GM12878 (cell line): Measurements from ENCODE around the gene DHDDS. TPM values are rescaled to one million over a fixed set of nuclear protein-coding genes. Genes with fewer than 3 reads are reported as not detected.

ENCODE experiments used
- ATAC-seq: fragments of 200-7000 bp; cut with Tn5 transposase; 3 replicates; pipeline ENCODE4 v1.9.1; 2020; ENCODE audit warnings: mild to moderate bottlenecking, moderate library complexity
- BruUV-seq: library from RNA; stranded (reverse); fragments of 400-500 nt; replicated peaks from 2 replicates; lab custom pipeline; 2021; lab: Mats Ljungman, UMichigan
- CTCF ChIA-PET: fragments of 300-600 bp; sonication (Branson Sonifier 250); formaldehyde crosslinking; extraction: SDS; loops from one replicate; lab custom pipeline; 2021; ENCODE audit warnings: inconsistent platforms; lab: Yijun Ruan, JAX
- POLR2A ChIA-PET: fragments of 350-600 bp; formaldehyde crosslinking; extraction: SDS; loops from one replicate; lab custom pipeline; 2021; ENCODE audit warnings: inconsistent platforms; lab: Charles Lee
- RAD21 ChIA-PET: fragments of 300-600 bp; sonication (Branson Sonifier 250); formaldehyde crosslinking; loops from one replicate; lab custom pipeline; 2023; ENCODE audit warnings: antibody characterized with exemption; ENCODE audit not compliant: unreplicated experiment; lab: Charles Lee
- SMC1A ChIA-PET: fragments of 300-600 bp; sonication (Branson Sonifier 250); formaldehyde crosslinking; loops from one replicate; lab custom pipeline; 2023; ENCODE audit not compliant: unreplicated experiment, uncharacterized antibody; lab: Charles Lee
- DNase-seq: peaks from one replicate; pipeline ENCODE4 v3.0.0-alpha.2; 2011; ENCODE audit warnings: low read depth, low spot score
- FAIRE-seq: peaks from 3 replicates; lab custom pipeline; 2011; peaks lifted over from hg19 to GRCh38; lab: Jason Lieb, UNC
- H2AFZ ChIP-seq: 2 replicates; pipeline ENCODE4 v1.6.0; 2011; ENCODE audit warnings: low read depth, low read length, control low read depth; ENCODE audit not compliant: control insufficient read depth
- H3K27ac ChIP-seq: 2 replicates; pipeline ENCODE4 v1.5.1; 2011; ENCODE audit warnings: control low read depth; ENCODE audit not compliant: control insufficient read depth, insufficient read depth
- H3K27me3 ChIP-seq, 2 experiments: replicated peaks in 1 of 2; 2 replicates each; pipeline versions ENCODE4 v1.6.0 to v1.6.1; 2011; ENCODE audit warnings: low read length in 1 of 2; ENCODE audit not compliant: control insufficient read depth in 2 of 2, insufficient read depth in 2 of 2
- H3K36me3 ChIP-seq, 2 experiments: 2 replicates each; pipeline ENCODE4 v1.5.1; 2011; ENCODE audit warnings: low read length in 1 of 2; ENCODE audit not compliant: control insufficient read depth in 2 of 2, insufficient read depth in 2 of 2
- H3K4me1 ChIP-seq: 2 replicates; pipeline ENCODE4 v1.6.1; 2011; ENCODE audit warnings: mild to moderate bottlenecking, low read length, moderate library complexity, mixed read lengths; ENCODE audit not compliant: control insufficient read depth, insufficient read depth
- H3K4me2 ChIP-seq: 2 replicates; pipeline ENCODE4 v1.6.0; 2011; ENCODE audit warnings: control low read depth; ENCODE audit not compliant: control insufficient read depth, insufficient read depth
- H3K4me3 ChIP-seq: fragments of 200-600 bp; sonication (generic); 2 replicates; pipeline ENCODE4 v1.5.1; 2016
- H3K79me2 ChIP-seq: 2 replicates; pipeline ENCODE4 v1.6.0; 2011; ENCODE audit warnings: low read length; ENCODE audit not compliant: control insufficient read depth, insufficient read depth
- H3K9ac ChIP-seq: 2 replicates; pipeline ENCODE4 v1.8.0; 2011; ENCODE audit warnings: low read length, control low read depth, mixed read lengths; ENCODE audit not compliant: control insufficient read depth, insufficient read depth
- H3K9me3 ChIP-seq: replicated peaks from 3 replicates; pipeline ENCODE4 v1.5.1; 2011; ENCODE audit warnings: mild to moderate bottlenecking, low read length; ENCODE audit not compliant: control insufficient read depth, insufficient read depth
- H4K20me1 ChIP-seq: 2 replicates; pipeline ENCODE4 v1.6.0; 2011; ENCODE audit not compliant: control insufficient read depth, insufficient read depth
- MEF2B ChIP-seq: fragments of 450-650 bp; IDR thresholded peaks from 2 replicates; pipeline ENCODE4 v1.6.1; 2018; ENCODE audit warnings: mild to moderate bottlenecking, moderate library complexity; ENCODE audit not compliant: partially characterized antibody, poor library complexity, severe bottlenecking
- RUNX3 ChIP-seq: IDR thresholded peaks from 2 replicates; pipeline ENCODE4 v1.6.1; 2012; ENCODE audit warnings: low read length, inconsistent platforms
- STAT3 ChIP-seq: IDR thresholded peaks from 2 replicates; pipeline ENCODE4 v1.6.1; 2011; ENCODE audit warnings: low read depth, low read length, improper control_type of control experiment
- WGBS: methylation state at CpG from one replicate; pipeline ENCODE4 v1.1.6; 2016; ENCODE audit warnings: low lambda C conversion rate; ENCODE audit not compliant: insufficient replicate concordance, insufficient coverage; ENCODE audit errors: missing lambda C conversion rate; 5-methylcytosine and 5-hydroxymethylcytosine counted together
- in situ Hi-C: fragments of 300-500 bp; cut with MboI; formaldehyde crosslinking; loops from 9 replicates; pipeline ENCODE4 v1.14.3; 2018; ENCODE audit warnings: mixed read lengths
- intact Hi-C: fragments of 100-400 bp; cut with micrococcal nuclease; formaldehyde crosslinking; loops from one replicate; pipeline ENCODE4 v1.14.2; 2022; ENCODE audit not compliant: unreplicated experiment
- polyA plus RNA-seq, 11 experiments: library from polyadenylated mRNA; depleted of rRNA in 4 of 11; unstranded in 6 of 11; stranded (reverse) in 5 of 11; fragments of >200 nt; fragmentation: Nextera tagmentation in 4 of 11; fragmentation: Illumina TruSeq in 1 of 11; extraction: Ambion mirVana in 4 of 11; extraction: Trizol in 1 of 11; gene quantifications; 1 replicate in 1 of 11; 2 replicates in 10 of 11; pipeline versions ENCODE4 v1.2.1 to v1.2.3, GENCODE V29; 2011 to 2016; ENCODE audit warnings: inconsistent platforms in 2 of 11, missing spikeins in 2 of 11, low read depth in 1 of 11
- total RNA-seq, 4 experiments: library from RNA; depleted of rRNA in 3 of 4; stranded (reverse); fragments of >200 nt in 3 of 4; fragmentation: Illumina TruSeq in 1 of 4; extraction: Trizol in 1 of 4; gene quantifications; 2 replicates each; pipeline versions ENCODE4 v1.2.1 to v1.2.3, GENCODE V29; 2013 to 2021

Gene DHDDS
- total and polyA plus RNA-seq, 10 of the 15 experiments (the other 5 are each of a cell fraction or from before 2014, with no cell fraction given), result 22.7 to 47.5 (median 36.4) TPM

DNA sequence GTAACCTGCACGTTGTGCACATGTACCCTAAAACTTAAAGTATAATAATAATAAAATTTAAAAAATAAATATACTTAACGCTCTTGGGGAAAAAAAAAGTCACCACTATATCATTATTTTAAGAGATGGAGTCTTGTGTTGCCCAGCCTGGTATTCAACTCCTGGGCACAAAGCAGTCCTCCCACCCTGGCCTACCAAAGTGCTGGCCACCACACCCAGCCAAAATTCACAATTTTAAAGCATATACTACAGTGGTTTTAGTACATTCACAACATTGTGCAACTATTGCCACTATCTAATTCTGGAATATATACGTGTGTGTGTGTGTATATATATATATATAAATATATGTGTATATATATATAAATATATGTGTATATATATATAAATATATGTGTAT is 46.0 kb downstream of the DHDDS start:
- intact Hi-C loops, result no loop called here

GRCh38 chr1:26478988-26479387 is 46.9 kb downstream of the DHDDS start:
- DNase-seq (no peak), ATAC-seq (no peak), FAIRE-seq (no peak)
- intact Hi-C loops (no loop called here), in situ Hi-C loops (no loop called here)
- ChIA-PET CTCF (interaction anchor here (1.0 kb wide), 1 partner anchor 9 kb away, joined by 5 read pairs; no protein-coding TSS in a partner anchor), SMC1A (no interaction called here), POLR2A (no interaction called here), RAD21 (no interaction called here)
- no peak overlapping the region for H3K9ac ChIP-seq
- H3K27ac ChIP-seq, result no peak overlapping the region
- H3K79me2 ChIP-seq, result peaks cover 9% of the 10 kb centered on the region
- no peaks in the 10 kb centered on the region for H3K9me3 ChIP-seq
- H2AFZ ChIP-seq, result no peak overlapping the region
- no peak overlapping the region for H3K4me3 ChIP-seq
- no peak overlapping the region for H3K4me2 ChIP-seq
- no peaks in the 10 kb centered on the region for H3K27me3 ChIP-seq
- 97% methylated on average over 6 of the region's 6 CpGs for WGBS
- BruUV-seq, result no TSS peak
- H3K36me3 ChIP-seq, result peaks cover 7 to 27% of the 10 kb centered on the region in 2 experiments
- TF ChIP-seq RUNX3, result no peak
- no peak for TF ChIP-seq STAT3
- H4K20me1 ChIP-seq, result no peaks in the 10 kb centered on the region
- H3K4me1 ChIP-seq, result peaks cover 3% of the 10 kb centered on the region; the same call in 1 of the 2 replicates

More for the DNA sequence above, 46.0 kb downstream of the DHDDS start:
- no peak overlapping the region for H3K27ac ChIP-seq
- RAD21 ChIA-PET, result no interaction called here
- CTCF ChIA-PET, result no interaction called here
- H3K4me2 ChIP-seq, result no peak overlapping the region
- no peak for ATAC-seq
- in situ Hi-C loops, result no loop called here
- no peak overlapping the region for H2AFZ ChIP-seq
- no peak overlapping the region for H3K9ac ChIP-seq
- no peaks in the 10 kb centered on the region for H3K9me3 ChIP-seq
- H3K36me3 ChIP-seq, result peaks cover 8 to 32% of the 10 kb centered on the region in 2 experiments
- SMC1A ChIA-PET, result no interaction called here
- POLR2A ChIA-PET, result no interaction called here
- TF ChIP-seq MEF2B, result no peak
- peaks cover 6% of the 10 kb centered on the region; the same call in 1 of the 2 replicates for H3K4me1 ChIP-seq
- 65% methylated on average over 3 of the region's 3 CpGs for WGBS
- no peaks in the 10 kb centered on the region for H3K27me3 ChIP-seq
- DNase-seq, result no peak
- H4K20me1 ChIP-seq, result no peaks in the 10 kb centered on the region; the same call in 1 of the 2 replicates
- H3K79me2 ChIP-seq, result peaks cover 17% of the 10 kb centered on the region
- BruUV-seq, result no TSS peak
- no peak overlapping the region for H3K4me3 ChIP-seq
- no peak for FAIRE-seq
